GM19397 (cell line): ENCODE data around the gene TNS3.

Experiments used
- ATAC-seq: cut with Tn5 transposase; IDR thresholded peaks from one replicate; pipeline ENCODE4 v1.9.1; 2021; ENCODE audit warnings: mild to moderate bottlenecking, moderate library complexity; ENCODE audit not compliant: unreplicated experiment

Gene TNS3

GRCh38 chr7:47336472-47337425, 245.2 kb downstream of the TNS3 start:
- ATAC-seq: no peak

- ATAC-seq: no peak
Measured at GRCh38 chr7:47335557-47336471, 246.1 kb downstream of the TNS3 start.

GRCh38 chr7:47335071-47335470, 246.8 kb downstream of the TNS3 start:
- ATAC-seq: no peak

GRCh38 chr7:47333959-47334358, 248.0 kb downstream of the TNS3 start:
- ATAC-seq: no peak

- no peak for ATAC-seq
Measured at GRCh38 chr7:47333554-47333887, 248.4 kb downstream of the TNS3 start.

GRCh38 chr7:47332681-47333553, 249.0 kb downstream of the TNS3 start:
- no peak for ATAC-seq

GRCh38 chr7:47332213-47332612, 249.7 kb downstream of the TNS3 start:
- ATAC-seq: no peak

GRCh38 chr7:47331179-47331565, 250.7 kb downstream of the TNS3 start:
- ATAC-seq: no peak

GRCh38 chr7:47330561-47331178, 251.2 kb downstream of the TNS3 start:
- no peak for ATAC-seq

GRCh38 chr7:47330026-47330425, 251.9 kb downstream of the TNS3 start:
- ATAC-seq: no peak

- no peak for ATAC-seq
Measured at GRCh38 chr7:47329320-47329926, 252.5 kb downstream of the TNS3 start.

GRCh38 chr7:47328392-47329319, 253.3 kb downstream of the TNS3 start:
- no peak for ATAC-seq

- no peak for ATAC-seq
Measured at GRCh38 chr7:47327698-47328391, 254.1 kb downstream of the TNS3 start.

GRCh38 chr7:47327346-47327697, 254.6 kb downstream of the TNS3 start:
- ATAC-seq: no peak

GRCh38 chr7:47326808-47327207, 255.1 kb downstream of the TNS3 start:
- no peak for ATAC-seq

GRCh38 chr7:47326220-47326619, 255.7 kb downstream of the TNS3 start:
- no peak for ATAC-seq

- no peak for ATAC-seq
Measured at GRCh38 chr7:47325337-47325736, 256.6 kb downstream of the TNS3 start.

- ATAC-seq: no peak
Measured at GRCh38 chr7:47323904-47324303, 258.0 kb downstream of the TNS3 start.
